NCI-H2196 (cell line): ENCODE measurements around the gene HERPUD1.
"Not testable (repeated sequence)": the region's sequence is repeated elsewhere in the genome, so short reads cannot be mapped to it uniquely, and the experiment has no call there.

Experiments used
- DNase-seq: peaks from one replicate; lab custom pipeline; 2025; ENCODE audit not compliant: unreplicated experiment; lab: John Stamatoyannopoulos, UW

HERPUD1 gene

DNA sequence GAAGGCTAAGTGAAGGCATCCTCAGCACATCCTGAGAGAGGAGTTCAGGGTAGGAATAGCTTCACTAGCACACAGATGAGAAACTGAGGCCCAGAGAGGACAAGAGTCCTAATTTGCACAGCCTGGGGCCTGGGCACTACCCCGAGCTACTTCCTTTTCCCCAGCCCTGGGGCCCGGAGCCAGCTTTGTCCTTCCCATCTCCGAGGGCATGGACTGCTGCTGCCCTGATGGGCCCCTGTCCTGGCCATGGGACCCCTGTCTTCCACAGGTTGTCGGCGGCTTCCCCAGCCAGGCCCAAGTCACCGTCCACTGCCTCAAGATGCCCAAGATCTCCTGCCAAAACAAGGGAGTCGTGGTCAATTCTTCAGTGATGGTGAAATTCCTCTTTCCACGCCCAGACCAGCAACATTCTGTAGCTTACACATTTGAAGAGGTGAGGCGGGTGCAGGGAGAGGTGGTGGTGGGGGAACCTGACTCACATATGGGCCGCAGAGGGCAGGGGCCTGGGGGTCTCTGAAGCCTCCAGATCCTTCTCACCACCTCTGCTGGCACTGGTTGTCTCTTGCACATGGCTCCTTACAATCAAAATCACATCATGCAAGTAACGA, 46.0 kb downstream of the HERPUD1 start:
- DNase-seq: no peak

GRCh38 chr16:56980201-56980535, 48.2 kb downstream of the HERPUD1 start:
- DNase-seq: no peak

GRCh38 chr16:56980792-56981724, 49.1 kb downstream of the HERPUD1 start:
- DNase-seq: no peak

- DNase-seq: no peak
Measured at GRCh38 chr16:56981729-56982271, 49.9 kb downstream of the HERPUD1 start.

GRCh38 chr16:56982695-56983094, 50.8 kb downstream of the HERPUD1 start:
- no peak for DNase-seq

DNA sequence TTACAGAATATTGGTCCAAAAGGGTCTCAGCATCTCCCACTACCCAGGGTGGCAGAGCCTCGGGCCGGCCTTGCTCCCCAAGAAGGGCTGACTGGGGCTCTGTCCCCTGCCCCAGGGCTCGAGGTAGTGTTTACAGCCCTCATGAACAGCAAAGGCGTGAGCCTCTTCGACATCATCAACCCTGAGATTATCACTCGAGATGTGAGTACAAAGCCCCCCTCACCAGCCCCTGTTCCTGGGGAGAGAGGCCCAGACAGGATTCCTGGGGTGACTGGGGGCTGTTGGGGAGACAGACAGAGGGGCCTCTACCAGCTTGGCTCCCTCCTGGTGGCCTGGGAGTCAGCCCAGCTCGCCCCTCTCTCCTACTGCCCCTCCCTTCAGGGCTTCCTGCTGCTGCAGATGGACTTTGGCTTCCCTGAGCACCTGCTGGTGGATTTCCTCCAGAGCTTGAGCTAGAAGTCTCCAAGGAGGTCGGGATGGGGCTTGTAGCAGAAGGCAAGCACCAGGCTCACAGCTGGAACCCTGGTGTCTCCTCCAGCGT, 51.3 kb downstream of the HERPUD1 start:
- no peak for DNase-seq

DNA sequence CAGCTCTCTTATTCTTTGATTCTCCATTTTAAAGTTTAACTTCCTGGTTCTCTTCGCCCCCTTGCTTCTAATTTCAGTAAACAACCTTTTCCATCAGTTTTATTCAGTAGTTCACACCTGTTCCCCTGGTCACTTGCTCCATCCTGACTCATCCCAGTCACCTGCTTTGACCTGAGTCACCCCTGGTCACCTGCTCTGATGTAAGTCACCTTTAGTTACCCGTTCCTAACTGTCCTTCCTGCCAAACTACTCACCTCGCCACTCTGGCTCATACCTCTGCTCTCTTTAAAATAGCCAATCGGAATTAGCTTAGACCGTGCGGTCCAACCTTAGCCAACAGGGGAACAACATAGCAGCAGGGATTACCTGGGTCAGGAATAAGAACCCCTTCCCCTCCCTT, 52.7 kb downstream of the HERPUD1 start:
- DNase-seq: peak; percentile 21

DNA sequence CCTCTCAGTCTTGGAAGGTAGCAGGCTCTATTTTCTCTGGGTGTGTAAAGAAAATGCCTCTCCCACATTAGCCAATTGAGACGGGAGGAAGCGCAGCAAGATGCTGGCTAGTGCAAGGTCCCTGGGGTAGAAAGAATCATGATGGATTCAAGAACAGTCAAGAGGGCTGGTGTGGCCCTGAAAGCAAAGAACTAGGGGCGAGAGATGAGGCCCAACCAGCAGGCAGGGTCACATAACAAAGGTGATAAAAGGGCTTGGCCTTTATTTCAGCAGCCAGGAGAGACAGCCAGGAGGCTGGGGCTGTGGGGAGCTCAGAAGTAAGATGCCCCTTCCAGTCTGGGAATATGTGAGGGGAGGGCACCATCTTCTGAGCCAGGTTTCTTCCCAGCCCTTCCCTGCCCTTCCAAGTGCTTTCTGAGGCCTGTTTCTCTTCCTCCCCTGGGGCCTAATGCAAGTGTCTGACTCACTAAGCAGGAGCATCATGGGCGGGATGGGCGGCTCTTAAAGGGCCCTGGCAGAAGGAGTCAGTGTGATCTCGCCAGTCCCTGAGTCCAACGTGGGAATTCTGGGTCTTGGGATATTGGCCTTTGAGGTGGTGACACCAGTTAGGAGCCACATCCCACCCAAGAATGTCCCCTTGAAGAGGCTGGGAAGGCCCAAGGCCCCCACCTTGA, 53.5 kb downstream of the HERPUD1 start:
- DNase-seq: no peak

DNA sequence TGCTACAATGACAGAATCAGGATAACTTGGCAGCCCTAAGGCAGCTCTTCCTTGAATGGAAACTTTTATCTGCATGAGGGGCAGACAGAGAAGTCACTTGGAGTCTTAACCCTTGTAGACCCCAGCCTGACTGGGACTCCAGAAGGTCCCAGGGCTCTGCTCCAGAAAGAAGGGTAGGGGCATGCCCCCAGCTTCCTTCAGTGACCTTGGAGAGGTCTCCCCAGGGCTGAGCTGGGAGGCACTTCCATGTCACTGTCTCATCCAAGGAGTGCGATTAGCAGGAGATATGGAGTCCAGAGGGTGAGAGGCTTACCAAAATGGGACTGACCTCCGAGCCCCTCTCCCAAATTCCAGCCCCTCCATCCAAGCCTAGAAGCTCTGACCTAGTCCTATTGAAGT, 54.0 kb downstream of the HERPUD1 start:
- no peak for DNase-seq

GRCh38 chr16:56986361-56986760, 54.4 kb downstream of the HERPUD1 start:
- no peak for DNase-seq

GRCh38 chr16:56986908-56987307, 55.0 kb downstream of the HERPUD1 start:
- DNase-seq: not testable (repeated sequence)

DNA sequence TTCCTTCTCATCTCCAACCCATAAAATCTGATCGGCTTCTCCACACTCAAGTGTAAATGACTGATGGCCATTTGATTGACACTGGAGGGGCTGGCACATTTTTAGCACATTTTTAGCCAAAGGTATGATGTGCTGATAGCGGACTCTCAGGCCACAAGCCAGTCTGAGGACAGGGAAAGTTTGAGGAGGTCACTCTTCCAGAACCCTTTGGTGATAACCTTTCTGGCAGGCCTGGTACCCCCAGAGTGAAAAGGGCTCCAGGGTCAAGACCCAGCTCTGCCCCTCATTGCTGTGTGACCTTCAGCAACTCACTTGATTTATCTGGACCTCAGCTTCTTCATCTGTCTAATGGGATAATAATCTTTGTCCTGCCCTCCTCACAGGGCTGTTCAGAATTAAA, 55.8 kb downstream of the HERPUD1 start:
- DNase-seq: no peak

GRCh38 chr16:56988161-56988947, 56.4 kb downstream of the HERPUD1 start:
- no peak for DNase-seq

DNA sequence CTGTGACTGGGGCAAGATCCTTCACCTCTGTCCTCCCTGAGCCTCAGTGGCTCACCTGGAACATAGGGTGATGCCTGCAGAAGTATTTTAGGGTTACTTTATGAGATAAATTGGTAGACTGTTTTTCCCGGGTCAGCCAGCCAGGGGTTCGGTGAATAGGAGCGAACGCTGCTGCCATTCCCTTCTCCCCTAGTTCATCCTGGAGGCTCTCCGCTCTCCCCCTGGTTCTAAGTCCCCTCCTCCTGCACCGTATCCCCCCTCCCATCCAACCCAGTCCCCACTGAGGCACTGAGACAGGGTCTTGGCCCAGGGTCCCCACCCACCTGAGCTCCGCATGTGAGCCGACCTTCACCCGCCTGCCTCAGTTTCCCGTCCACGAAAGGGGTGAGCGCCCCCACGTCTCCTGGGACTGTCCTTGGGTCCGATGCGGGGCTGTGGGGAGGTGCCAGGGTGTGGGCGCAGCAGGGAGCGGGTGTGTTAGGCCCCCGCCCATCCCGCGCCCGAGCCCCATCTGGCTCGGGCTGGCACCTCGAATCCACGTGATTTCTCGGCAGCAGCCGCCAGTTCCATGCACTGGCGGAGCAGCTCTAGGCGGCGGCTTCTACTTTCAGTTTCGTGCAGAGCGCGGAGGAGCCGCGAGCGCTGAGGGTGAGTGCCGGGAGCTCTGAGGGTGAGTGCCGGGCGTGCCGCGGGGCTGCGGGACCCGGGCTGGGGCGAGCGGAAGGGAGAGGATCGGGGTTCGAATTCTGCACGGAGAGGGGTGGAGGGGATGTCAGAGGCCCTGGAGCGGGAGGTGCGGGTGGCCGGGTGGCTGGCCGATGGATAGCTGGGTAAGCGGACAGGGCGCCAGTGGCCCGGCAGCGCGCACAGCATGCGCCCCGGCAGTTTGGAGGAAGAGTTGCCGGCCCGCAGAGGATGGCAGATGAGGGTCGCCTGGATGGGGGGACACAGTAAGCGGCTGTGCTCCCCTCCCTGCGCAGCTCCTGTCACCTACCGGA, 57.3 kb downstream of the HERPUD1 start, which contains the start of gene NLRC5:
Gene NLRC5, plus strand, starts transcription at position 610 of the 998 bp plus-strand sequence. CDS start 31,156 bp downstream, outside the sequence.
- peak; percentile 59 for DNase-seq

DNA sequence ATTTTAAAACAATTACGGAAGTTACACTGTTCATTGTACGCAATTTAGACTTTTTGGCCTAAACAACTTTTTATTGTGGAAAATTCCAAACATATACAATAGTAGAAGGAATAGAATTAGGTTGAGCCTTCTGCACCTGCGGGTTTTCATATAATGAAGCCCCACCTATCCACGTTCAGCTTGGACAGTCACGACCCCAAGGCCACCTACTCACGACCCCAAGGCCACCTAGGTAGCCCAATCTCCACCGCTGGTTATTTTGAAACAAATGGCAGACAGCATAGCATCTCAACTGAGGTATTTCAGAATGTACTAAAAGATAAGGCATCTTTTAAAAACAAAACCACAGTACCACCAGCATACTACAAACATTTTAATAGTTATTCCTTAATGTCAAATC, 58.0 kb downstream of the HERPUD1 start:
- no peak for DNase-seq

- DNase-seq: no peak
Measured at GRCh38 chr16:56990407-56991286, 58.7 kb downstream of the HERPUD1 start.

DNA sequence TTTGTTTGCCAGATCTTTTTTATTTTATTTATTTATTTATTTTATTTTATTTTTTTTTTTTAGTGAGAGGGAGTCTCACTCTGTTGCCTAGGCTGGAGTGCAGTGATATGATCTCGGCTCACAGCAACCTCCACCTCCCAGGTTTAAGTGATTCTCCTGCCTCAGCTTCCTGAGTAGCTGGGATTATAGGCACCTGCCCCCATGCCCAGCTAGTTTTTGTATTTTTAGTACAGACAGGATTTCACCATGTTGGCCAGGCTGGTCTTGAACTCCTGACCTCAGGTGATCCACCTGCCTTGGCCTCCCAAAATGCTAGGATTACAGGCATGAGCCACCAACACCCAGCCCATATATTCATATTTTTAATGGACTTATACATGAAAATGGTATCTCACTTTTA, 60.5 kb downstream of the HERPUD1 start:
- DNase-seq: not testable (repeated sequence)

DNA sequence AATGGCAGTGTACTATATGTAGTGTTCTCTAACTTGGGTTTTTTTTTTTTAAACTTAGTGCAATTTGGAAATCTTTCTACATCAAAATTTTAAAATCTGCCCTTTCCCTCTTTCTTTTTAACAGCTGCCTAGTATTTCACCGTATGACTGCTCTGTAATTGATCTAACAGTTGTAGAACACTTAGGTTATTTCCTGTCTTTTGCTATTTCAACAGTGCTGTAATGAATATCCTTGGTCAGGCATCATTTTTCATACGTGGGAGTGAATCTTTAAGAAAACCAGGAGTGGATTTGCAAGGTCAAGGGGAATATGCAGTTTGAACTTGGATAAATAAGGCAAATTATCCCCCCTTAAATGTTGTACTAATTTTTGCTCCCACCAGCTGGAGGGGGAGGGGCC, 61.3 kb downstream of the HERPUD1 start:
- DNase-seq: no peak
